HG03521 (cell line): ENCODE results near the gene CDK14.

Source experiments
- ATAC-seq: cut with Tn5 transposase; IDR thresholded peaks from one replicate; pipeline ENCODE4 v1.9.1; 2021; ENCODE audit warnings: mild to moderate bottlenecking, moderate library complexity; ENCODE audit not compliant: unreplicated experiment

CDK14 gene

DNA sequence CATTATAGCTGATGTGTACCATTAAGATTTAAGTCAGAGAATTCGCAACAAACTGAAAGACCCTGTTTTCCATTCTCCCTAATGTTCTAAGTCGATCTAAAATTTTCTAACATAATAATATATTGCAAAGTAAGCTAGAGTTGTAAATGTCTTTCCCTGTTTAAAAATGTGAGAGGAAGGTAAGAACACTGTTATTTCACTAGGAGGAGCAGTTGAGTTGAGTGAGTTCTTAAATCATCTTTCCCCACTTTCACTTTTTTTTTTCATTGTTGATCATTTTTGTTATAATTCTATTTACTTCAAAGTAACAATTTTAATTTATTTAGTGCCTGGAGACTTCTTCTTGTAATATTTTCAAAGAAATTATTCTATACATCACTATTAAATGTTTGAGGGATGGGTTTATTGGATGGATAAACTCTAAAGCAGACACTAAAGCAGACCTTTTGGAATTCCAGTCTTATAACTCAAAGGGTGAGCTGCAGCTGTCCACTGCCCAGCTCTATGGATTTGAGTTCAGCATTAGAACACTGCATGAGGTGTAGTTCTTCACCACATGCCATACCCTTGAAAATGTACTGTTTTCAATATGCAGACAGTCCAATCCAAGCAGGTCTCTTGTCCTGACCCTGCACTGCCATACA lies 486.9 kb downstream of the CDK14 start:
- ATAC-seq, result no peak

GRCh38 chr7:91083855-91084644 lies 487.9 kb downstream of the CDK14 start:
- ATAC-seq, result no peak

DNA sequence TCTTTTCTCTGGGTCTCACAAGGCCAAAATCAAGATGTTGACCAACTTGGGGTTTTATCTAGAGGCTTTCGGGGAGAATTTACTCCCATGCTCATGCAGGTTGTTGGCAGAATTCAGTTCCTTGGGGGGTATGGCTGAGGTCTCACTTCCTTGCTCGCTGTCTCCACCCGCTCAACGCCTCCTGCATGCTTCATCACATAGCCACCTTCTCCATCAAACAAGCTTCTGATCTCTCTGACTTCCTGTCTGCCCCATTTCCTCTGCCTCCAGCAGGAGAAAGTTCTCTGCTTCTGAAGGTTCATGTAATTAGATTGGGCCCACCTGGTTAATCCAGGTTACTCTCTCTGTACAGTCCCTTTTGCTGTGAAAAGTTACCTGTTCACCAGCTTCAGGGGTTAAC lies 489.1 kb downstream of the CDK14 start:
- ATAC-seq, result no peak

- ATAC-seq, result no peak
Observed at GRCh38 chr7:91086200-91086599, 490.1 kb downstream of the CDK14 start.

DNA sequence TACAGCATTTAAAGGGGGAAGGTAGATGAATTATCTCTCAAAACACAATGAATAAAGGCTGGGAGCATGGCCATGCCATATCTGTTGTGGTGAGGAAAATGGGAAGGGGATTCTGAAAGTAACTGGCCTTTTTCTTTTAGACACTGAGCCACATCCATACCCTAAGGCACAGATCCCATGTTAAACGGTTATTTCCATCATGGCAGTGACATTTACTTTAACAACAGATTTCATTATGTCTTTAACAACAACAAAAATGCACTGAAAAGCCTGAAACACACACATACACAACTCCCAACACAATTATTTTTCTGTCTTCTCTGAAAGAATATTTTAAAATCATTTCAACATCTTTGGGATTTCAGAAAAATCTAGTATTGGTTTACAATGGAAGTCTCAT lies 492.0 kb downstream of the CDK14 start:
- ATAC-seq, result no peak

DNA sequence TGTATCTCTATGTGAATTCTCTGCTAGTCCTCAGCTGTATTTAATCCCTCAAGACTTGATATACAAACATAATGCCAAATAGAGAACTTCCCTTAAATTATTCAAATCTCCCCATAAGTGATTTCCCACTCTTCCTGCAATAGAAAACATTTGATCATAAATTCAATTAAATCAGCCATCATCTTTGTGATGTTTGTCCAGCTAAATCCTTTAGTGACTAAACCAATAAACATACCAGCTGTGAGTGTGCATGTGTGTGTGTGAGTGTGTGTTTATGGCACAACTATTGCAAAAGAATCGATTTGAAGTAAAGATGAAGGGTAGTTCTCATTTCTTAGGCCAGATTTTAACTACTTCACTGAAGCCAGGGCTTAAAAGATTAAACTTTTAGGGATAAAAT lies 492.6 kb downstream of the CDK14 start:
- ATAC-seq, result no peak

- ATAC-seq, result no peak
Observed at GRCh38 chr7:91089382-91089963, 493.4 kb downstream of the CDK14 start.

DNA sequence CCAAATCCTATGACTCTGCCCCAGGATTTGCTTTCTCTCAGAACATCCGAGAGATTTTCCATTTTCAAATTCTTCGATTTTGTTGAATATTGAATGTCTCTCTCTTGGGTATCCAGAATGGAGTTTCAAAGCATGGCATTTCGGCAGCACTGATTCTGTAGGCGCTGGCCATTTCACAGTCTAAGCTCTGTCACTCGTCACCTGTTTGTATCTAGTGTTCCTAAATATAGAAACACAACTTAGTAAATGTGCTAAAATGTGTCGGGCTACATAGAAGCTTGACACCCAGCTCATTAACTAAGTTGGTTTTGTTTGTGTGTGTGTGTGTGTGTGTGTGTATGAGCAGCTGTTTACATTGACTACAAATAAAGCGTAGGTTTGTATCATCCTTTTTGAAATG lies 494.6 kb downstream of the CDK14 start:
- no peak for ATAC-seq

- no peak for ATAC-seq
Observed at GRCh38 chr7:91091631-91092030, 495.5 kb downstream of the CDK14 start.

DNA sequence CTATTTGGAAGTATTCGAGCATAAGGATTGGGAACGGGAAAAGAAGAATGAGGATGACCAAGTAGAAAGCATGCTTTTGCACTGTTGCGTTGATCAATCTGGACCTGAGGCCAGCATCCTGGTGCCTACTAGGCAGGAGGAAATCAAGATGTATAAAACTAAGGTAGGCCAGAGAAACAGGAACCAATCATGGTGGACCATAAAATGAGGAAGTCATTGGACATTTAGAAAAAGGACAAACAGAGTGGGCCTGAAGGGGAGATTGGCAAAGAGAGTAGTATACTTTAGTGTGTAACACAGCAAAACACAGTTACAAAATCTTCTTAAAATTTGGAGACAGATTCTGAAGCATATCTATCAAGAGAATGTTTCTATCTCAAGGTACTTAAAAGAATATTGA lies 497.1 kb downstream of the CDK14 start:
- ATAC-seq, result no peak

- no peak for ATAC-seq
Observed at GRCh38 chr7:91098566-91098965, 502.4 kb downstream of the CDK14 start.

DNA sequence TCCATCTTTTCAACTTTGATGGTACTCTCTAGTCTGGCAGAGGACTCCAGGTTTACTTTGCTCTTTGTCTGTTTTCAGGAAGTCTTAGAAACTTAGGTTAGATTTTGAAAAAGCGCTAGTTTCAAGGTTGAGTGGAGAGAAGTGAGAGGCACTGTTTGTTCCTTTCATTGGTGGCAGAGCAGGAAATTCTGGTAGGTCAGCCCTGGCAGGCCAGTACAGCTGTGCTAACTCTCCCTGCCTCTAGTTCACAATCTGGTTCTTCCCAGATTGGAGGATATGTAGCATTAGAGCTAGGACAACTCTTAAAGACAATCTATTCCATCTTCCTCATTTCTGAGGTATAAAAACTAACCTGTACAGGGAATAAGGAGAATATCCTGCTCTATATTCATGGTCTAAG lies 507.2 kb downstream of the CDK14 start:
- ATAC-seq, result no peak

GRCh38 chr7:91107460-91107859 lies 511.3 kb downstream of the CDK14 start:
- no peak for ATAC-seq

DNA sequence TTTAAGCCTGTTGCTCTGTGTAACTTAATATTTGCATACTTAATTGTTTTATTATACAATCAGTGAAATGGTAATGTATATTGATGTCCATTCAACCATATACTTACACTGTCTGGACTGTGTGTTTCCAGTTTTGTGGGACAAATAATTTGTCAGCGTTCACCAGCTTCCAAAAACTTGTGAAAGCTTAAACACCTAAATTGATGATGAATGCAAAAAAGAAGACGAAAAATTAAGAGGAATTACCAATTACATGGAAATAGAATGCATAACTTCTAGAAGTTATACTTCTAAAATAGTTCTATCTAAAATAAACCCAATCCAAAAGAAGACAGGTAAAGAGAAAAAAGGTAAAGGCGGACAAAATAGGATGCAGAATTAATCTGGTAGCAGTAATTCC lies 513.1 kb downstream of the CDK14 start:
- ATAC-seq, result no peak

DNA sequence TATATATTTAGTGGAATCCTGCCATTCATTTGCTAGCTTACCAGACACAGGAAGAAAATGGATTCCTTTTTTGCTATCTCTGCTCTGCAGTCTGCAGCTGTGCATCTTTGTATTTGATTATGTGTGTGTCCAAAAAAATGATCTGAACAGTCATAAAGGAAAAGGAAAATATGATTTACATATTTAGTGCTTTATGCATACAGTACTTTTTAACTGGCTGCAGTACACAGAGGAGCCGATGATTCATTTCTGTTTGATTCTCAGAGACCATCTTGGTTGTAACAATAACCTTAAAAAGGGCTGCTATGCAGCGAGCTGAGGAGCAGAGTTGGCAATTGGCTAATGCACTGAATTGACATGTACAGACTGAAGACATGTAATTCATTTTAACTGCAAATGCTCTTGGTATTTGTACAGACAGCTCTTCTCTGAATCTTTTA lies 516.8 kb downstream of the CDK14 start:
- ATAC-seq, result no peak

GRCh38 chr7:91114232-91114631 lies 518.1 kb downstream of the CDK14 start:
- ATAC-seq, result no peak

GRCh38 chr7:91126762-91127161 lies 530.6 kb downstream of the CDK14 start:
- no peak for ATAC-seq

- no peak for ATAC-seq
Observed at GRCh38 chr7:91127325-91127724, 531.2 kb downstream of the CDK14 start.

DNA sequence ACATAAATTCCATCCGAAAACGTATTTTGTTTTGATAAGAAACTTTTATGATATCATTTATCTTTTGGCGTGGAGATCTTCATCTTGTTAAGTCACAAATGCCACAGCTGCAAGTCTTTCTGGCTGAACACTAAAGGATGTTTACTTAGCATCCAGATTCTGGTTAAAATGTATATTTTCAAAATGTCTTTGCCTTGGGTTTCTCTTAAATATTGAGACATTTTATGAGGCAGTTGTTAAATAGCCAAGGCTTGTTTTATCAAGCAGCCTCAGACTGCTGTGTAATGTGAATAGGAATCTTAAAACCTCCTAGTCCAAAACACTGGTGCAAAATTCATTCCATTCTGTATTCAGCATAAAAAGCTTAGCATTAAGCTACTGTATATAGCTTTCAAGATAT lies 531.8 kb downstream of the CDK14 start:
- no peak for ATAC-seq

DNA sequence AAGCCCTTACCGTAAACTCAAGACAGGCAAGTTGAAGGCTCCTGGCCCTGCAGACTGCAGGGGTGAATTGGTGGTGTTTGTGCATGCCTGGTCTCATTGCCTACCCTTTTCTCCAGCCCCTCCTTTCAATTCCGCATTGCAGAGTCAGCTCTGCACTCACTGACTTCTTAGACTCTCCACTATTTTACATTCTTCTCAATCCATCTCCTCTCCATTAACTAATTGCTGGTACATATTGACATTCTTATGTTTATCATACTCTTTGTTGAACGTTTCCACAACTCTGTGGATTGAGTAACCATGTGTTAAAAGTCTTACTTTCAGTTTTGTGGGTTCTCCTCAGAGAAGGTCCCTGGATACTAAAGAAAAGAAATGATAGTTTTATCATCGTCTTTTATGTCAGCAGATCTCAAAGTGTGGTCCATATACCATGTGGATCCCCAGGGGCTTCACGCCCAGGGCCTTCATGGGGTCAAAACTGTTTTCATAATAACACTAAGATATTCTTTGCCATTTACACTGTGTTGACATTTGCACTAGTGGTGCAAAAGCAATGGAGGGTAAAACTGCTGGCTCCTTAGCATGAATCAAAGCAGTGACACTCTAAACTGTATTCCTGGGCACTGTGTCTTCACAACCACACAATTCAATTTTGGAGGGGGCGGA lies 532.7 kb downstream of the CDK14 start:
- ATAC-seq, result no peak

DNA sequence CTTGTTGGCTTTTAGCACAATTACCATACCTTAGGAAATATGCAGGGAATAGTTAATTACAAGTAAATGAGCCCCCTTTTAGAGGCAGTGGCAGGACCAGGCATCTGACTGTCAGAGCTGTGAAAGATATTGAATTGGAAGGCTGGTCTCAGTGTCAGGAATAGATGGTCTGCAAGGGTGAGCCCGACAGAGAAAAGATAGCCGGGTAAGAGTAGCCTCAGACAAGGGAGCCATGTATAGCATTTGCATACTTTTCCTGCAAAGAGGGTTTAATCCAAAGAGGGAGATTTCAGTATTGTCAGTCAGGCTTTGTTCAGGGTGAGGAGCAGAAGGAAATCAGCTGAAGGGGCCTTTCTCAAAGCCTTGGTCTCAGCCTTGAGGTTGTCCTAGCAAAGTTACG lies 539.2 kb downstream of the CDK14 start:
- ATAC-seq, result no peak
